Tibial nerve (tissue), 4 donors: Measurements from ENCODE around the gene IRX2. TPM values are rescaled to one million over a fixed set of nuclear protein-coding genes. Genes with fewer than 3 reads are reported as not detected.

ENCODE experiments used
- DNase-seq, 2 donors: peaks; one replicate each; pipeline ENCODE4 v3.0.0-alpha.2; 2019; ENCODE audit warnings: low spot score in 2 of 2
- H3K27ac ChIP-seq, 4 donors: fragments of 200-600 bp; sonication (generic) in 3 of 4; one replicate each; pipeline ENCODE4 v1.5.1; 2017 to 2019; ENCODE audit warnings: mild to moderate bottlenecking in 1 of 4
- H3K27me3 ChIP-seq, 2 donors: fragments of 200-600 bp; sonication (generic) in 1 of 2; one replicate each; pipeline versions ENCODE4 v1.5.1 to v1.6.0; 2017 to 2019
- H3K36me3 ChIP-seq, 3 donors: fragments of 200-600 bp; sonication (generic); one replicate each; pipeline ENCODE4 v1.5.1; 2018 to 2019
- H3K4me1 ChIP-seq, 4 donors: fragments of 200-600 bp; sonication (generic) in 3 of 4; one replicate each; pipeline ENCODE4 v1.5.1; 2017 to 2019
- H3K4me3 ChIP-seq, 4 donors: fragments of 200-600 bp; sonication (generic) in 3 of 4; one replicate each; pipeline ENCODE4 v1.5.1; 2017 to 2019; ENCODE audit warnings: mild to moderate bottlenecking in 1 of 4, moderate library complexity in 1 of 4
- H3K9me3 ChIP-seq, 4 donors: fragments of 200-600 bp; sonication (generic) in 3 of 4; one replicate each; pipeline ENCODE4 v1.5.1; 2017 to 2019
- CTCF ChIP-seq, 5 experiments: fragments of 200-600 bp in 3 of 5; fragments of 450-650 bp in 2 of 5; sonication (generic) in 3 of 5; IDR thresholded peaks; one replicate each; pipeline ENCODE4 v1.5.1; 2016 to 2019; ENCODE audit warnings: antibody characterized with exemption in 5 of 5, mild to moderate bottlenecking in 3 of 5, moderate library complexity in 2 of 5
- EP300 ChIP-seq, 2 donors: sonication (generic); formaldehyde crosslinking; IDR thresholded peaks; one replicate each; pipeline ENCODE4 v1.6.1; 2017; ENCODE audit warnings: antibody characterized with exemption in 2 of 2, mild to moderate bottlenecking in 1 of 2
- POLR2A ChIP-seq, 2 donors: fragments of 450-650 bp; IDR thresholded peaks; one replicate each; pipeline ENCODE4 v1.6.1; 2017; ENCODE audit warnings: antibody characterized with exemption in 2 of 2, mild to moderate bottlenecking in 2 of 2, moderate library complexity in 2 of 2
- WGBS, 2 donors: methylation state at CpG; one replicate each; pipeline ENCODE4 v1.1.5; 2018; 5-methylcytosine and 5-hydroxymethylcytosine counted together
- total RNA-seq, 4 donors: library from RNA; depleted of rRNA; stranded (reverse); fragments of >200 nt; gene quantifications; one replicate each; pipeline ENCODE4 v1.1.0, GENCODE V29; 2016

Gene IRX2
- total RNA-seq, 4 donors from 2014 or later, result not detected

GRCh38 chr5:2753452-2754420, 2.3 kb upstream of the IRX2 start:
- DNase-seq, result no peak
- Histone ChIP-seq H3K9me3 (peaks cover 0 to under 1% (median 0%) of the 10 kb centered on the region in 4 donors), H3K27ac (no peak overlapping the region), H3K36me3 (no peaks in the 10 kb centered on the region), H3K27me3 (peaks cover 0 to 91% of the 10 kb centered on the region in 2 donors), H3K4me3 (no peak overlapping the region), H3K4me1 (peaks cover 0 to 83% (median 15%) of the 10 kb centered on the region in 4 donors)
- TF ChIP-seq EP300 (IDR thresholded peaks at IDR 0.05), result no peak
- WGBS, 2 donors, result 4% methylated on average over 29 of the region's 29 CpGs

- Histone ChIP-seq H3K27me3 (peaks cover 0 to 90% of the 10 kb centered on the region in 2 donors), H3K27ac (no peak overlapping the region), H3K4me3 (no peak overlapping the region), H3K4me1 (peaks cover 0 to 90% (median 15%) of the 10 kb centered on the region in 4 donors), H3K36me3 (no peaks in the 10 kb centered on the region), H3K9me3 (peaks cover 0 to 3% (median 0%) of the 10 kb centered on the region in 4 donors)
- WGBS, 2 donors, result 6 to 7% methylated on average over 29 to 32 of the region's 34 CpGs
- no peak for DNase-seq
- TF ChIP-seq POLR2A (IDR thresholded peaks at IDR 0.05), result no peak
- TF ChIP-seq CTCF (IDR thresholded peaks at IDR 0.05), result no peak
- no peak for TF ChIP-seq EP300 (IDR thresholded peaks at IDR 0.05)
Measured at GRCh38 chr5:2752821-2753439, 1.5 kb upstream of the IRX2 start.

- WGBS, 2 donors, result 1 to 3% methylated on average over 32 to 42 of the region's 58 CpGs
- no peaks in the 10 kb centered on the region for H3K36me3 ChIP-seq
- peaks cover 0 to 3% (median 0%) of the 10 kb centered on the region in 4 donors for H3K9me3 ChIP-seq
- TF ChIP-seq CTCF (IDR thresholded peaks at IDR 0.05), result no peak
- no peak for TF ChIP-seq POLR2A (IDR thresholded peaks at IDR 0.05)
- no peak for TF ChIP-seq EP300 (IDR thresholded peaks at IDR 0.05)
- H3K27me3 ChIP-seq, result peaks cover 0 to 90% of the 10 kb centered on the region in 2 donors
- no peak overlapping the region for H3K27ac ChIP-seq
- no peak for DNase-seq
- H3K4me1 ChIP-seq, result peaks cover 0 to 92% (median 15%) of the 10 kb centered on the region in 4 donors
- peak overlapping the region in 1 of 4 donors; percentile 36 for H3K4me3 ChIP-seq
Measured at GRCh38 chr5:2752059-2752820, 763 bp upstream of the IRX2 start.

- no peak overlapping the region for H3K27ac ChIP-seq
- peaks cover 0 to 79% (median 8%) of the 10 kb centered on the region in 4 donors for H3K4me1 ChIP-seq
- no peaks in the 10 kb centered on the region for H3K36me3 ChIP-seq
- no peak for DNase-seq
- 1 to 2% methylated on average over 35 to 59 of the region's 110 CpGs for WGBS, 2 donors
- TF ChIP-seq POLR2A (IDR thresholded peaks at IDR 0.05) (no peak), EP300 (IDR thresholded peaks at IDR 0.05) (no peak)
- peaks cover 0 to 90% of the 10 kb centered on the region in 2 donors for H3K27me3 ChIP-seq
- peaks cover 0 to 3% (median 0%) of the 10 kb centered on the region in 4 donors for H3K9me3 ChIP-seq
- peak overlapping the region in 1 of 4 donors; percentile 32 for H3K4me3 ChIP-seq
Measured at GRCh38 chr5:2750758-2751464, 566 bp downstream of the IRX2 start.

- TF ChIP-seq POLR2A (IDR thresholded peaks at IDR 0.05) (no peak), CTCF (IDR thresholded peaks at IDR 0.05) (no peak), EP300 (IDR thresholded peaks at IDR 0.05) (no peak)
- Histone ChIP-seq H3K27me3 (peaks cover 0 to 90% of the 10 kb centered on the region in 2 donors), H3K4me3 (peak overlapping the region in 1 of 4 donors; percentile 32), H3K4me1 (peaks cover 0 to 71% (median 3%) of the 10 kb centered on the region in 4 donors), H3K27ac (no peak overlapping the region), H3K9me3 (peaks cover 0 to 3% (median 0%) of the 10 kb centered on the region in 4 donors), H3K36me3 (no peaks in the 10 kb centered on the region)
- WGBS, 2 donors, result 4% methylated on average over 52 to 63 of the region's 63 CpGs
- no peak for DNase-seq
Measured at GRCh38 chr5:2750026-2750757, 1.3 kb downstream of the IRX2 start.
